Measurements from ENCODE around the gene C1orf216.

DNA sequence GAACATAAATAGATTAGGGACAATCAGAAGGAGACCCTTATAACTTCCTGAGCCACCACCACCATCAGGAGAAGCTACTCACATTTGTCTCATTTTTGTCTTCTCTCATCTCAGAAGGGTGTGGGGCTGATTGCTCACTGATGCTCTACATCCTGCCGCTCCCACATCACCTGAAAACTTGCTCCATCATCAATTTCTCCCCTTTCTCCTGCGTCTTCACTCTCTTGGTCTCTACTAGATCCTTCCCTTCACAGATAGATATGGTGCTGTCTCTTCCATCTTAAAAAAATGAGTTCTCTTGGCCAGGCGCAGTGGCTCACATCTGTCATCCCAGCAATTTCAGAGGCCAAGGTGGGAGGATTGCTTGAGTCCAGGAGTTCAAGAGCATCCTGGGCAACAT is 38.4 kb downstream of the C1orf216 start:
- TF ChIP-seq, protein P1, sequence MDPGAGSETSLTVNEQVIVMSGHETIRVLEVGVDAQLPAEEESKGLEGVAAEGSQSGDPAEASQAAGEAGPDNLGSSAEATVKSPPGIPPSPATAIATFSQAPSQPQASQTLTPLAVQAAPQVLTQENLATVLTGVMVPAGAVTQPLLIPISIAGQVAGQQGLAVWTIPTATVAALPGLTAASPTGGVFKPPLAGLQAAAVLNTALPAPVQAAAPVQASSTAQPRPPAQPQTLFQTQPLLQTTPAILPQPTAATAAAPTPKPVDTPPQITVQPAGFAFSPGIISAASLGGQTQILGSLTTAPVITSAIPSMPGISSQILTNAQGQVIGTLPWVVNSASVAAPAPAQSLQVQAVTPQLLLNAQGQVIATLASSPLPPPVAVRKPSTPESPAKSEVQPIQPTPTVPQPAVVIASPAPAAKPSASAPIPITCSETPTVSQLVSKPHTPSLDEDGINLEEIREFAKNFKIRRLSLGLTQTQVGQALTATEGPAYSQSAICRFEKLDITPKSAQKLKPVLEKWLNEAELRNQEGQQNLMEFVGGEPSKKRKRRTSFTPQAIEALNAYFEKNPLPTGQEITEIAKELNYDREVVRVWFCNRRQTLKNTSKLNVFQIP (CRISPR knock-in tag; IDR thresholded peaks at IDR 0.05; ENCODE audit: borderline replicate concordance, low read depth): no peak
- no peak for TF ChIP-seq PPARA (CRISPR knock-in tag; IDR thresholded peaks at IDR 0.05; ENCODE audit: borderline replicate concordance)
- TF ChIP-seq, protein P2, sequence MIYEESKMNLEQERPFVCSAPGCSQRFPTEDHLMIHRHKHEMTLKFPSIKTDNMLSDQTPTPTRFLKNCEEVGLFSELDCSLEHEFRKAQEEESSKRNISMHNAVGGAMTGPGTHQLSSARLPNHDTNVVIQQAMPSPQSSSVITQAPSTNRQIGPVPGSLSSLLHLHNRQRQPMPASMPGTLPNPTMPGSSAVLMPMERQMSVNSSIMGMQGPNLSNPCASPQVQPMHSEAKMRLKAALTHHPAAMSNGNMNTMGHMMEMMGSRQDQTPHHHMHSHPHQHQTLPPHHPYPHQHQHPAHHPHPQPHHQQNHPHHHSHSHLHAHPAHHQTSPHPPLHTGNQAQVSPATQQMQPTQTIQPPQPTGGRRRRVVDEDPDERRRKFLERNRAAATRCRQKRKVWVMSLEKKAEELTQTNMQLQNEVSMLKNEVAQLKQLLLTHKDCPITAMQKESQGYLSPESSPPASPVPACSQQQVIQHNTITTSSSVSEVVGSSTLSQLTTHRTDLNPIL (CRISPR knock-in tag; IDR thresholded peaks at IDR 0.05; ENCODE audit: low read depth): no peak

Data from SK-N-SH treated with all-trans-retinoic acid at 6 μM for 48 hours (cell line).